Suppressor macrophage (primary cell): ENCODE measurements around the gene LMO2.
A peak's percentile ranks its signal among the peaks of the same experiment; 100 is the strongest.

Source experiments
- DNase-seq, 4 experiments: peaks; one replicate each; pipeline ENCODE4 v3.0.0-alpha.2; 2020 to 2022

LMO2 gene

GRCh38 chr11:33913991-33914390 lies 22.1 kb upstream of the LMO2 start:
- DNase-seq, result no peak

- DNase-seq, result peak; percentile 65 to 91 (median 78)
Observed at GRCh38 chr11:33912405-33913361, 20.8 kb upstream of the LMO2 start.

GRCh38 chr11:33910958-33911339 lies 19.1 kb upstream of the LMO2 start:
- DNase-seq, result peak in 1 of 4 experiments; percentile 37

- no peak for DNase-seq
Observed at GRCh38 chr11:33910296-33910957, 18.6 kb upstream of the LMO2 start.

- no peak for DNase-seq
Observed at GRCh38 chr11:33909552-33909951, 17.7 kb upstream of the LMO2 start.

GRCh38 chr11:33909150-33909549 lies 17.3 kb upstream of the LMO2 start:
- no peak for DNase-seq

- peak in 3 of 4 experiments; percentile 35 to 70 (median 68) for DNase-seq
Observed at GRCh38 chr11:33907421-33907820, 15.5 kb upstream of the LMO2 start.

GRCh38 chr11:33906484-33907186 lies 14.8 kb upstream of the LMO2 start:
- no peak for DNase-seq

- no peak for DNase-seq
Observed at GRCh38 chr11:33904102-33904501, 12.2 kb upstream of the LMO2 start.

GRCh38 chr11:33900159-33900840 lies 8.4 kb upstream of the LMO2 start:
- DNase-seq, result peak in 2 of 4 experiments; percentile 21 to 28

- DNase-seq, result peak; percentile 40 to 65 (median 62)
Observed at GRCh38 chr11:33899400-33900037, 7.6 kb upstream of the LMO2 start.

- DNase-seq, result no peak
Observed at GRCh38 chr11:33898957-33899356, 7.1 kb upstream of the LMO2 start.

GRCh38 chr11:33897761-33898375 lies 6.0 kb upstream of the LMO2 start:
- peak; percentile 45 to 77 (median 64) for DNase-seq

- no peak for DNase-seq
Observed at GRCh38 chr11:33896911-33897310, 5.0 kb upstream of the LMO2 start.

GRCh38 chr11:33895752-33896137 lies 3.9 kb upstream of the LMO2 start:
- DNase-seq, result no peak

- no peak for DNase-seq
Observed at GRCh38 chr11:33894398-33894746, 2.5 kb upstream of the LMO2 start.

- DNase-seq, result peak; percentile 77 to 94 (median 88)
Observed at GRCh38 chr11:33893711-33894397, 2.0 kb upstream of the LMO2 start.

- DNase-seq, result peak in 3 of 4 experiments; percentile 57 to 66 (median 65)
Observed at GRCh38 chr11:33892906-33893594, 1.2 kb upstream of the LMO2 start.

GRCh38 chr11:33889821-33890378 lies 2.0 kb downstream of the LMO2 start:
- DNase-seq, result no peak

GRCh38 chr11:33889296-33889695 lies 2.6 kb downstream of the LMO2 start:
- DNase-seq, result no peak
